GM23248 (cell line): ENCODE results near the gene IGF2BP3.

Experiments used
- EZH2 ChIP-seq: fragments of 200-600 bp; sonication (generic); IDR thresholded peaks from 2 replicates; pipeline ENCODE4 v1.6.1; 2018; ENCODE audit warnings: antibody characterized with exemption, mild to moderate bottlenecking; ENCODE audit not compliant: insufficient read depth, poor library complexity, severe bottlenecking
- EZH2phosphoT487 ChIP-seq: fragments of 200-600 bp; sonication (generic); IDR thresholded peaks from 2 replicates; pipeline ENCODE4 v1.6.1; 2018; ENCODE audit warnings: antibody characterized with exemption, moderate library complexity, mild to moderate bottlenecking, low read depth; ENCODE audit not compliant: insufficient read depth

GRCh38 chr7:23422909-23423308 is 47.4 kb downstream of the IGF2BP3 start:
- TF ChIP-seq EZH2phosphoT487 (no peak), EZH2 (no peak)
